Left hindlimb (tissue), 1 donor: ENCODE data around the gene KRTAP12-4.

ENCODE experiments used
- DNase-seq: peaks from one replicate; pipeline ENCODE4 v3.0.0-alpha.2; 2018

KRTAP12-4 gene

GRCh38 chr21:44606495-44606894, 48.0 kb downstream of the KRTAP12-4 start:
- no peak for DNase-seq
